ENCODE measurements around the gene CDH8.

DNA sequence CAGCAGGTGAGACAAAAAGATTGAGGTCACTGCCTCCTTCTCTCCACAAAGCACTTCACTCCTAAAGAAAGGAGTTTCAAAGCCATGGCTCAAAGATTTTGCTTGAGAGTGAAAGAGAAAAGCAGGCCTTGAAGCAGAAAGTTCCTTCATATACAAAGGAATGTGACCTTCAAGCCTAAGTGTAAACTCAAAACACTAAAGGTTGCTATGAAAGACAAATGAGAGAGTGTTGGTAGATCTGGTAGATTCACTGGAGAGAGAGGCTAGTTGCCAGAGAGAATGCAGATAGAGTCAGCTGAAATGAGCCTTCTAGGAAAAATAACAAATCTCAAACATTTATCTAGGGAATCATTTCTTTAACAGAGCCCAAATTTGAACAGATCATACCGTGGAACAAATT lies 305.2 kb downstream of the CDH8 start:
- TF ChIP-seq, protein P1, sequence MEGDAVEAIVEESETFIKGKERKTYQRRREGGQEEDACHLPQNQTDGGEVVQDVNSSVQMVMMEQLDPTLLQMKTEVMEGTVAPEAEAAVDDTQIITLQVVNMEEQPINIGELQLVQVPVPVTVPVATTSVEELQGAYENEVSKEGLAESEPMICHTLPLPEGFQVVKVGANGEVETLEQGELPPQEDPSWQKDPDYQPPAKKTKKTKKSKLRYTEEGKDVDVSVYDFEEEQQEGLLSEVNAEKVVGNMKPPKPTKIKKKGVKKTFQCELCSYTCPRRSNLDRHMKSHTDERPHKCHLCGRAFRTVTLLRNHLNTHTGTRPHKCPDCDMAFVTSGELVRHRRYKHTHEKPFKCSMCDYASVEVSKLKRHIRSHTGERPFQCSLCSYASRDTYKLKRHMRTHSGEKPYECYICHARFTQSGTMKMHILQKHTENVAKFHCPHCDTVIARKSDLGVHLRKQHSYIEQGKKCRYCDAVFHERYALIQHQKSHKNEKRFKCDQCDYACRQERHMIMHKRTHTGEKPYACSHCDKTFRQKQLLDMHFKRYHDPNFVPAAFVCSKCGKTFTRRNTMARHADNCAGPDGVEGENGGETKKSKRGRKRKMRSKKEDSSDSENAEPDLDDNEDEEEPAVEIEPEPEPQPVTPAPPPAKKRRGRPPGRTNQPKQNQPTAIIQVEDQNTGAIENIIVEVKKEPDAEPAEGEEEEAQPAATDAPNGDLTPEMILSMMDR (IDR thresholded peaks at IDR 0.05), result no peak
- TF ChIP-seq POLR2A (IDR thresholded peaks at IDR 0.05), result no peak
